ENCODE data around the gene AP1G1.

AP1G1 gene

GRCh38 chr16:71721066-71721740 is 87.4 kb downstream of the AP1G1 start:
- H3K9ac ChIP-seq (ENCODE audit: low read depth, low read length), result no peak overlapping the region
- no peak overlapping the region for H3K4me3 ChIP-seq (ENCODE audit: low read length)
- H3K27ac ChIP-seq (ENCODE audit: low read length), result no peak overlapping the region
- H3K9me3 ChIP-seq (ENCODE audit: insufficient read depth, low read depth, low read length), result no peaks in the 10 kb centered on the region
- H3K4me1 ChIP-seq (ENCODE audit: insufficient read depth, low read length), result no peaks in the 10 kb centered on the region; the same call in 1 of the 2 replicates
- H3K27me3 ChIP-seq (ENCODE audit: insufficient read depth, low read length), result peaks cover 17% of the 10 kb centered on the region
- no peaks in the 10 kb centered on the region for H3K36me3 ChIP-seq (ENCODE audit: insufficient read depth, low read depth, low read length)

- Histone ChIP-seq H3K27me3 (ENCODE audit: insufficient read depth, low read length) (no peaks in the 10 kb centered on the region), H3K9me3 (ENCODE audit: insufficient read depth, low read depth, low read length) (no peaks in the 10 kb centered on the region), H3K36me3 (ENCODE audit: insufficient read depth, low read depth, low read length) (peaks cover 12% of the 10 kb centered on the region; the same call in 1 of the 2 replicates), H3K4me1 (ENCODE audit: insufficient read depth, low read length) (peaks cover 37% of the 10 kb centered on the region; the same call in 1 of the 2 replicates), H3K4me3 (ENCODE audit: low read length) (peak overlapping the region; percentile 35; the same call in 1 of the 2 replicates), H3K9ac (ENCODE audit: low read depth, low read length) (peak overlapping the region; percentile 35; the same call in 1 of the 2 replicates), H3K27ac (ENCODE audit: low read length) (no peak overlapping the region)
Measured at GRCh38 chr16:71712501-71712900, 96.1 kb downstream of the AP1G1 start.

DNA sequence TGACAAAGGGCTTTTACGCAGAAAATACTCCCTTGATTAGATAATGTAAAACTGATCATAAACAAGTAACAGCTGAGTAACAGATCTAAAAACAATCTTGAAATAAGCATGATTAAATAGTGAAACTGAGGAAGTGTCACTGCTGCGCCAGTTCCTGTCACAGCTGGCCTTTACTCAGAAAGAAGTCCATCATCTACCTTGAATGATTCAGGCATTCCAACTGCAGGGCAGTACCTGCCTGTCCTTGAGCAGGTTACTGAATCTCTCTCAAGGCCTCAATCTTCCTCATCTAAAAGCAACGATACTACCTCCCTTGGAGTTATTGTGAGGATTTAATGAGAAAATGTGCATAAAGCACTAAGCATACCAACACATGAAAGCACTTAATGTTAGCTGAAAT is 96.8 kb downstream of the AP1G1 start:
- Histone ChIP-seq H3K9ac (ENCODE audit: low read depth, low read length) (no peak overlapping the region), H3K9me3 (ENCODE audit: insufficient read depth, low read depth, low read length) (no peaks in the 10 kb centered on the region), H3K27me3 (ENCODE audit: insufficient read depth, low read length) (no peaks in the 10 kb centered on the region), H3K4me3 (ENCODE audit: low read length) (peak overlapping the region; percentile 35; the same call in 1 of the 2 replicates), H3K27ac (ENCODE audit: low read length) (no peak overlapping the region), H3K4me1 (ENCODE audit: insufficient read depth, low read length) (peaks cover 41% of the 10 kb centered on the region; the same call in 1 of the 2 replicates), H3K36me3 (ENCODE audit: insufficient read depth, low read depth, low read length) (peaks cover 12% of the 10 kb centered on the region; the same call in 1 of the 2 replicates)

- no peak overlapping the region for H3K9ac ChIP-seq (ENCODE audit: low read depth, low read length)
- no peaks in the 10 kb centered on the region for H3K9me3 ChIP-seq (ENCODE audit: insufficient read depth, low read depth, low read length)
- peaks cover 7% of the 10 kb centered on the region; the same call in 1 of the 2 replicates for H3K36me3 ChIP-seq (ENCODE audit: insufficient read depth, low read depth, low read length)
- H3K4me1 ChIP-seq (ENCODE audit: insufficient read depth, low read length), result peaks cover 58% of the 10 kb centered on the region; the same call in 1 of the 2 replicates
- no peak overlapping the region for H3K4me3 ChIP-seq (ENCODE audit: low read length)
- H3K27ac ChIP-seq (ENCODE audit: low read length), result peak overlapping the region; percentile 58
- no peaks in the 10 kb centered on the region for H3K27me3 ChIP-seq (ENCODE audit: insufficient read depth, low read length)
Measured at GRCh38 chr16:71709229-71709781, 99.3 kb downstream of the AP1G1 start.

DNA sequence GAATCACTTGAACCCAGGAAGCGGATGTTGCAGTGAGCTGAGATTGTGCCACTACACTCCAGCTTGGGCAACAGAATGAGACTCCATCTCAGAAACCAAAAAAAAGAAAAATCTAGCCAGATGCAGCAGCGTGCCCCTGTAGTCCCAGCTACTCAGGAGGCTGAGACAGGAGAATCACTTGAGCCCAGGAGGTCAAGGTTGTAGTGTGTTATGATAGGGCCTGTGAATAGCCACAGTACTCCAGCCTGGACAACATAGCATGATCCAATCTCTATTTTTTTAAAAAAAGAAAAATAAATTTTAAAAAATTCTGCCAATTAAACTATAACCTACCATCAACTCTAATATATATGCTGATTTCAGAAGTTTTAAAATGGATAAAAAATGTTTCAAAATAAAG is 99.9 kb downstream of the AP1G1 start:
- Histone ChIP-seq H3K36me3 (ENCODE audit: insufficient read depth, low read depth, low read length) (peaks cover 6% of the 10 kb centered on the region; the same call in 1 of the 2 replicates), H3K9ac (ENCODE audit: low read depth, low read length) (no peak overlapping the region), H3K27me3 (ENCODE audit: insufficient read depth, low read length) (no peaks in the 10 kb centered on the region), H3K27ac (ENCODE audit: low read length) (no peak overlapping the region), H3K4me1 (ENCODE audit: insufficient read depth, low read length) (peaks cover 58% of the 10 kb centered on the region; the same call in 1 of the 2 replicates), H3K4me3 (ENCODE audit: low read length) (no peak overlapping the region), H3K9me3 (ENCODE audit: insufficient read depth, low read depth, low read length) (no peaks in the 10 kb centered on the region)

DNA sequence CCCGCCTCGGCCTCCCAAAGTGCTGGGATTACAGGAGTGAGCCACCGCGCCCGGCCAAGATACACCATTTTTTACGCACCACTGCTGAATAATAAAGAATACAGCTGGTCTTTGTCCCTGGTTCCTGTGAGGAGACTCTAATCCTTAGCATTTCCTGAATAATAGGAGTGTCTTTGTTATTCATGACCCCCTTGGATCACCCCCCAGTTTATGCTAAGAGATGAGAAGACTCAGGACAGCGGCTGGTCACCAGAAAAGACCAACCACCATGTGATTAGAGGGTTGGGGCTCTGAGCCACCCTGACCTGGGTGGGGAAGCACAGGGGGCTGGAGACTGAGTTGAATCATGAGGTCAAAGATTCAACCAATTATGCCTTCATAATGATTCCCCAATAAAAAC is 101.4 kb downstream of the AP1G1 start:
- Histone ChIP-seq H3K27me3 (ENCODE audit: insufficient read depth, low read length) (no peaks in the 10 kb centered on the region), H3K4me3 (ENCODE audit: low read length) (no peak overlapping the region), H3K36me3 (ENCODE audit: insufficient read depth, low read depth, low read length) (peaks cover 5% of the 10 kb centered on the region; the same call in 1 of the 2 replicates), H3K4me1 (ENCODE audit: insufficient read depth, low read length) (peaks cover 44% of the 10 kb centered on the region; the same call in 1 of the 2 replicates), H3K27ac (ENCODE audit: low read length) (no peak overlapping the region), H3K9me3 (ENCODE audit: insufficient read depth, low read depth, low read length) (no peaks in the 10 kb centered on the region), H3K9ac (ENCODE audit: low read depth, low read length) (peak overlapping the region; percentile 60; the same call in 1 of the 2 replicates)

GRCh38 chr16:71706046-71706445 is 102.6 kb downstream of the AP1G1 start:
- Histone ChIP-seq H3K4me1 (ENCODE audit: insufficient read depth, low read length) (peaks cover 33% of the 10 kb centered on the region; the same call in 1 of the 2 replicates), H3K27ac (ENCODE audit: low read length) (no peak overlapping the region), H3K27me3 (ENCODE audit: insufficient read depth, low read length) (no peaks in the 10 kb centered on the region), H3K4me3 (ENCODE audit: low read length) (peak overlapping the region; percentile 15; the same call in 1 of the 2 replicates), H3K9me3 (ENCODE audit: insufficient read depth, low read depth, low read length) (no peaks in the 10 kb centered on the region), H3K36me3 (ENCODE audit: insufficient read depth, low read depth, low read length) (peaks cover 14% of the 10 kb centered on the region; the same call in 1 of the 2 replicates), H3K9ac (ENCODE audit: low read depth, low read length) (no peak overlapping the region; the same call in 1 of the 2 replicates)

- no peaks in the 10 kb centered on the region for H3K27me3 ChIP-seq (ENCODE audit: insufficient read depth, low read length)
- peaks cover 31% of the 10 kb centered on the region; the same call in 1 of the 2 replicates for H3K36me3 ChIP-seq (ENCODE audit: insufficient read depth, low read depth, low read length)
- no peaks in the 10 kb centered on the region for H3K9me3 ChIP-seq (ENCODE audit: insufficient read depth, low read depth, low read length)
- no peak overlapping the region for H3K9ac ChIP-seq (ENCODE audit: low read depth, low read length)
- no peak overlapping the region for H3K27ac ChIP-seq (ENCODE audit: low read length)
- peaks cover 25% of the 10 kb centered on the region; the same call in 1 of the 2 replicates for H3K4me1 ChIP-seq (ENCODE audit: insufficient read depth, low read length)
- H3K4me3 ChIP-seq (ENCODE audit: low read length), result no peak overlapping the region
Measured at GRCh38 chr16:71703333-71703732, 105.3 kb downstream of the AP1G1 start.

DNA sequence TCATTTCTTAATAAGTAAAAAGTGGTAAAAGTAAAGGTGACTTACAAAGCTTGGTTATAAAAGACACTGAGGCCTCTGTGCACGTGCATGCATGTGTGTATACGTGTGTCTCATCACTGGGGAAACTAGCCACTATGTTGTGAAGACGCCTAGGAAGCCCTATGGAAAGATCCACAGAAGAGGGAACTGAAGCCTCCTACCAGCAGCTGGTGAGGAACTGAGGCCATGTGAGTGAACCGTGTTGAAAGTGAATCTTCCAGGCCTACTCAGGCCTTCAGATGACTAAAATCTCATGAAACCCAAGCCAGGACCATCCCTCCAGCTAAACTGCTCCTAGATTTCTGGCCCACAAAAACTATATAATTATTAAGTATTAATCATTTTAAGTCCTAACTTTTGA is 107.8 kb downstream of the AP1G1 start:
- Histone ChIP-seq H3K27ac (ENCODE audit: low read length) (no peak overlapping the region), H3K36me3 (ENCODE audit: insufficient read depth, low read depth, low read length) (peaks cover 38% of the 10 kb centered on the region; the same call in 1 of the 2 replicates), H3K27me3 (ENCODE audit: insufficient read depth, low read length) (no peaks in the 10 kb centered on the region), H3K4me1 (ENCODE audit: insufficient read depth, low read length) (peaks cover 10% of the 10 kb centered on the region; the same call in 1 of the 2 replicates), H3K9me3 (ENCODE audit: insufficient read depth, low read depth, low read length) (no peaks in the 10 kb centered on the region), H3K9ac (ENCODE audit: low read depth, low read length) (no peak overlapping the region), H3K4me3 (ENCODE audit: low read length) (no peak overlapping the region)

GRCh38 chr16:71698491-71698890 is 110.1 kb downstream of the AP1G1 start:
- Histone ChIP-seq H3K9me3 (ENCODE audit: insufficient read depth, low read depth, low read length) (no peaks in the 10 kb centered on the region), H3K27me3 (ENCODE audit: insufficient read depth, low read length) (no peaks in the 10 kb centered on the region), H3K4me1 (ENCODE audit: insufficient read depth, low read length) (no peaks in the 10 kb centered on the region), H3K27ac (ENCODE audit: low read length) (no peak overlapping the region), H3K4me3 (ENCODE audit: low read length) (no peak overlapping the region), H3K36me3 (ENCODE audit: insufficient read depth, low read depth, low read length) (peaks cover 36% of the 10 kb centered on the region; the same call in 1 of the 2 replicates), H3K9ac (ENCODE audit: low read depth, low read length) (no peak overlapping the region)

- no peaks in the 10 kb centered on the region for H3K27me3 ChIP-seq (ENCODE audit: insufficient read depth, low read length)
- H3K4me1 ChIP-seq (ENCODE audit: insufficient read depth, low read length), result no peaks in the 10 kb centered on the region
- no peak overlapping the region for H3K9ac ChIP-seq (ENCODE audit: low read depth, low read length)
- H3K4me3 ChIP-seq (ENCODE audit: low read length), result no peak overlapping the region
- H3K9me3 ChIP-seq (ENCODE audit: insufficient read depth, low read depth, low read length), result no peaks in the 10 kb centered on the region
- peaks cover 30% of the 10 kb centered on the region for H3K36me3 ChIP-seq (ENCODE audit: insufficient read depth, low read depth, low read length)
- no peak overlapping the region for H3K27ac ChIP-seq (ENCODE audit: low read length)
Measured at GRCh38 chr16:71693164-71693563, 115.5 kb downstream of the AP1G1 start.

DNA sequence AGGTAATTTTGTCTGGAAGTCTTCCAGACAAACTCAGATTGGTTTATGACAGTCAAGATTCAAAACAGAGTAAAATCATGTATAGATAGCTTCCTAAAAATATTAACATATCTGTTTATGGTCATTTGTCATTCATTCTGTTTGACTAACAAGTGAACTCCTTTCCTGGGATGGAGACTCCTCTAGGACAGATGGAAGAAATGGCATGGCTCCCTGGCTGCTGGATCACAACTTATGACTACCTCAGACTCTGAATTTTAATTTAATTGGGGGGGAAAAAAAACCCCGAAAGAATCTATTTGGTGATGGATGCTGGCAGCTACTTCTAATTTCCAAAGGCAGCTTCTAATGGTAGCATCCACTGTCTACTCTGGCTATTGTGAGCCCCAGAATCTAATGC is 118.7 kb downstream of the AP1G1 start:
- Histone ChIP-seq H3K9ac (ENCODE audit: low read depth, low read length) (no peak overlapping the region), H3K4me3 (ENCODE audit: low read length) (no peak overlapping the region), H3K9me3 (ENCODE audit: insufficient read depth, low read depth, low read length) (no peaks in the 10 kb centered on the region), H3K27me3 (ENCODE audit: insufficient read depth, low read length) (no peaks in the 10 kb centered on the region), H3K4me1 (ENCODE audit: insufficient read depth, low read length) (no peaks in the 10 kb centered on the region), H3K36me3 (ENCODE audit: insufficient read depth, low read depth, low read length) (peaks cover 44% of the 10 kb centered on the region), H3K27ac (ENCODE audit: low read length) (no peak overlapping the region)

Data from iPS-20b (cell line).